Measurements from ENCODE around the gene MMAB. TPM values are rescaled to one million over a fixed set of nuclear protein-coding genes. Genes with fewer than 3 reads are reported as not detected.

MMAB gene
- polyA plus RNA-seq, 2 of the 4 experiments (the other 2 are of a cell fraction), result 26.1 to 36.8 TPM

DNA sequence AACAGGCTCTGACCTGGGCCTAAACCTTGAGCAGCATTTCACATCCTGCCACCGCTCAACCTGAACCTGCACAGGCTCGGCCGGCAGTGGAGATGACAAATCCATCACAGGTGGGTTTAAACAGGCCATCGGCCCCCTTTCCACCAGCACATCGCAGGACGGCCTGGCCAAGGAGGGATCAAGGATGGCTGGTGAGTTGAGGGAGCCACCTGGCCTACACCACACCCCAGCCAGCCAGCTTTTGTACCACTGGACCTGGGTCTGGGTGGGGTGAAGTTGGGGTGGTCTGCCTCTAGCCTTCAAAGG is 14.2 kb downstream of the MMAB start (continued):
- TF ChIP-seq, protein P1, sequence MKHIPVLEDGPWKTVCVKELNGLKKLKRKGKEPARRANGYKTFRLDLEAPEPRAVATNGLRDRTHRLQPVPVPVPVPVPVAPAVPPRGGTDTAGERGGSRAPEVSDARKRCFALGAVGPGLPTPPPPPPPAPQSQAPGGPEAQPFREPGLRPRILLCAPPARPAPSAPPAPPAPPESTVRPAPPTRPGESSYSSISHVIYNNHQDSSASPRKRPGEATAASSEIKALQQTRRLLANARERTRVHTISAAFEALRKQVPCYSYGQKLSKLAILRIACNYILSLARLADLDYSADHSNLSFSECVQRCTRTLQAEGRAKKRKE (CRISPR knock-in tag; IDR thresholded peaks at IDR 0.05; ENCODE audit: low read depth), result no peak

DNA sequence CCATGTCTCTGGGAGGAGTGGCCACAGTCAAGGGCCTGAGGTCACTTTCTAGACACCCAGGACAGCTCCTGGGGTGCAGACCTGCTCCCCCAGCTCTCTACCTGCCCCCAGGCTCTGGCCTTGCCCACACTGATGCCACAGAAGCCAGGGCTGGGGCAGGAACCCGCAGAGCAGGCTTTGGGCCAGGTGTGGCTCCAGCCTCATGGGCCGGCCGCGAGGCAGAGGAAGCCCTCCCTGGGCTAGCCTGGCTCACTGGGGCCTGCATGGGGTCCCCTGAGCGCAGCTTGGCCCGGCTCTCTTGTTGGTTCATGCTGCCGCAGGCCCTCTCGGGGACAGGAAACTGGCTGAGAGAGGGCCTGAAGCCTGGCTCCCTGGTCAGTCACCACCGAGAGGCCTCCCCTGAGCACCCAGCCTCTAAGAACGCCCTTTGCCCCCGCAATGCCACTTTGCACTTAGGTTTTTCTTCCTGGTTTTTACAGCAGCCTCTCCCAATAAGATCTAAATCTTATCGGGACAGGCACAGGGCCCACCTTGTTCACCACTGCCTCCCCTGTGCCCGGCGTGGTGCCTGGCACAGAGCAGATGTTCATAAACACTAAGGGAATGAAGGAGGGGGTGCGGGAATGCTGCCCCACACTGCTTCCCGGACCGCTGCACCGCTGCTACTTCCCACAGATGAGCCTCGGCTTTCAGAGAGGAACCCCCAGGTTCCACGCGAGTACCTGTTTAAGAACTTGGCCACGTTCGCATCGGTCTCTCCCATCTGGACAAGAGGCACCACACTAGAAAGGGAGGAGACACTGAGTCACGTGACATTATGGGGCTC is 14.7 kb downstream of the MMAB start:
- WGBS (ENCODE audit: missing lambda C conversion rate), result 92% methylated on average over 24 of the region's 25 CpGs
- Histone ChIP-seq H3K9me3 (peaks cover 4% of the 10 kb centered on the region; the same call in 2 of the 3 replicates), H3K4me3 (no peak overlapping the region), H3K4me1 (no peaks in the 10 kb centered on the region), H3K27ac (no peak overlapping the region), H3K4me2 (no peak overlapping the region)
- ChIA-PET POLR2A (no interaction called here), CTCF (interaction anchor here (1.1 to 1.3 kb wide), 3 partner anchors 14 to 287 kb away, joined by 3 to 5 read pairs (median 3); no protein-coding TSS in a partner anchor)
- FAIRE-seq, result no peak
- no peak for DNase-seq (ENCODE audit: low read depth in 1 of 2, low spot score in 1 of 2)
- no peak for ATAC-seq
- no peak for TF ChIP-seq CHD2 (IDR thresholded peaks at IDR 0.05; ENCODE audit: low read length, partially characterized antibody)
- TF ChIP-seq, protein P2, sequence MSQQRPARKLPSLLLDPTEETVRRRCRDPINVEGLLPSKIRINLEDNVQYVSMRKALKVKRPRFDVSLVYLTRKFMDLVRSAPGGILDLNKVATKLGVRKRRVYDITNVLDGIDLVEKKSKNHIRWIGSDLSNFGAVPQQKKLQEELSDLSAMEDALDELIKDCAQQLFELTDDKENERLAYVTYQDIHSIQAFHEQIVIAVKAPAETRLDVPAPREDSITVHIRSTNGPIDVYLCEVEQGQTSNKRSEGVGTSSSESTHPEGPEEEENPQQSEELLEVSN (IDR thresholded peaks at IDR 0.05; ENCODE audit: borderline replicate concordance, low read depth), result no peak
- no peak for TF ChIP-seq ZSCAN20 (CRISPR knock-in tag; IDR thresholded peaks at IDR 0.05)
- TF ChIP-seq MAFK (IDR thresholded peaks at IDR 0.05; ENCODE audit: partially characterized antibody), result no peak
- TF ChIP-seq POLR2A (IDR thresholded peaks at IDR 0.05; ENCODE audit: low read length), result no peak
- TF ChIP-seq, protein P3, sequence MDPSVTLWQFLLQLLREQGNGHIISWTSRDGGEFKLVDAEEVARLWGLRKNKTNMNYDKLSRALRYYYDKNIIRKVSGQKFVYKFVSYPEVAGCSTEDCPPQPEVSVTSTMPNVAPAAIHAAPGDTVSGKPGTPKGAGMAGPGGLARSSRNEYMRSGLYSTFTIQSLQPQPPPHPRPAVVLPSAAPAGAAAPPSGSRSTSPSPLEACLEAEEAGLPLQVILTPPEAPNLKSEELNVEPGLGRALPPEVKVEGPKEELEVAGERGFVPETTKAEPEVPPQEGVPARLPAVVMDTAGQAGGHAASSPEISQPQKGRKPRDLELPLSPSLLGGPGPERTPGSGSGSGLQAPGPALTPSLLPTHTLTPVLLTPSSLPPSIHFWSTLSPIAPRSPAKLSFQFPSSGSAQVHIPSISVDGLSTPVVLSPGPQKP (IDR thresholded peaks at IDR 0.05; ENCODE audit: low read depth, low read length), result no peak
- TF ChIP-seq ZNF302 (CRISPR knock-in tag; IDR thresholded peaks at IDR 0.05), result no peak
- no peak for TF ChIP-seq RAD21 (conservative IDR thresholded peaks at IDR 0.05 in 1 of 2, IDR thresholded peaks at IDR 0.05 in 1 of 2)
- TF ChIP-seq, protein P4, sequence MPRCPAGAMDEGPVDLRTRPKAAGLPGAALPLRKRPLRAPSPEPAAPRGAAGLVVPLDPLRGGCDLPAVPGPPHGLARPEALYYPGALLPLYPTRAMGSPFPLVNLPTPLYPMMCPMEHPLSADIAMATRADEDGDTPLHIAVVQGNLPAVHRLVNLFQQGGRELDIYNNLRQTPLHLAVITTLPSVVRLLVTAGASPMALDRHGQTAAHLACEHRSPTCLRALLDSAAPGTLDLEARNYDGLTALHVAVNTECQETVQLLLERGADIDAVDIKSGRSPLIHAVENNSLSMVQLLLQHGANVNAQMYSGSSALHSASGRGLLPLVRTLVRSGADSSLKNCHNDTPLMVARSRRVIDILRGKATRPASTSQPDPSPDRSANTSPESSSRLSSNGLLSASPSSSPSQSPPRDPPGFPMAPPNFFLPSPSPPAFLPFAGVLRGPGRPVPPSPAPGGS (IDR thresholded peaks at IDR 0.05), result no peak
- TF ChIP-seq ZC3H11A (IDR thresholded peaks at IDR 0.05), result no peak
- TF ChIP-seq HOXA7 (CRISPR knock-in tag; IDR thresholded peaks at IDR 0.05), result no peak
- TF ChIP-seq RCOR1 (IDR thresholded peaks at IDR 0.05; ENCODE audit: low read depth, low read length), result no peak
- no peak for TF ChIP-seq CBX8 (IDR thresholded peaks at IDR 0.05)
- no peak for TF ChIP-seq HDAC2 (IDR thresholded peaks at IDR 0.05)

DNA sequence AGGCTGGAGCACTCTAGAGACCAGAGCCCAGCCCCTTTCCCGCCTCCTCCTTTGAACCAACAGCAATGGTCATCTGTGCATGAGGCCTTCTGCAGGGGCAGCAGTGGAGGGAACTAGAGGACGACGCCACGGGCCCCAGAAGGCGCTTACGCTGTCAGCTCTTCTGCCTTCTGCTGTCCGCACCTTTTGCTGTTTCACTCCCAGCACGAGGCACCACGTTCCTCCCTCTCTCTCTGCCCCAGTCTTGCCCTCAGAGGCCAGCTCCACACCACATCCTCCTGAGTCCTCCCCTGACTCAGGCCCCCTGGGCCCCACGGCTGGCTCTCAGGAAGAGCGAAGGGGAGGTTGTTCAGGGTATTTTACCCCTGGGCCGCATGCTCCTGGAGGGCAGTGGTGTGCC is 15.5 kb downstream of the MMAB start:
- WGBS (ENCODE audit: missing lambda C conversion rate), result 86% methylated on average over 12 of the region's 12 CpGs
- ChIA-PET CTCF (interaction anchor here (1.1 kb wide), 1 partner anchor 287 kb away, joined by 3 read pairs; no protein-coding TSS in a partner anchor), POLR2A (no interaction called here)
- no peak overlapping the region for H3K4me3 ChIP-seq
- no peak overlapping the region for H3K4me2 ChIP-seq
- DNase-seq (ENCODE audit: low read depth in 1 of 2, low spot score in 1 of 2) (no peak), ATAC-seq (no peak), FAIRE-seq (no peak)
- no peak overlapping the region for H3K27ac ChIP-seq
- TF ChIP-seq TP53 (CRISPR knock-in tag; IDR thresholded peaks at IDR 0.05) (no peak), HOXB13 (CRISPR knock-in tag; IDR thresholded peaks at IDR 0.05; ENCODE audit: low read depth) (no peak), ZFP36 (IDR thresholded peaks at IDR 0.05; ENCODE audit: borderline replicate concordance, partially characterized antibody) (no peak), PHF8 (IDR thresholded peaks at IDR 0.05; ENCODE audit: borderline replicate concordance, low read depth) (no peak), POLR2A (IDR thresholded peaks at IDR 0.05; ENCODE audit: low read length) (no peak), EP300 (IDR thresholded peaks at IDR 0.05) (no peak), ZNF302 (CRISPR knock-in tag; IDR thresholded peaks at IDR 0.05) (no peak), JUN (IDR thresholded peaks at IDR 0.05) (no peak), CBX8 (IDR thresholded peaks at IDR 0.05) (no peak), TFCP2L1 (CRISPR knock-in tag; IDR thresholded peaks at IDR 0.05) (no peak), EHF (CRISPR knock-in tag; IDR thresholded peaks at IDR 0.05) (no peak)
- TF ChIP-seq, protein P5, sequence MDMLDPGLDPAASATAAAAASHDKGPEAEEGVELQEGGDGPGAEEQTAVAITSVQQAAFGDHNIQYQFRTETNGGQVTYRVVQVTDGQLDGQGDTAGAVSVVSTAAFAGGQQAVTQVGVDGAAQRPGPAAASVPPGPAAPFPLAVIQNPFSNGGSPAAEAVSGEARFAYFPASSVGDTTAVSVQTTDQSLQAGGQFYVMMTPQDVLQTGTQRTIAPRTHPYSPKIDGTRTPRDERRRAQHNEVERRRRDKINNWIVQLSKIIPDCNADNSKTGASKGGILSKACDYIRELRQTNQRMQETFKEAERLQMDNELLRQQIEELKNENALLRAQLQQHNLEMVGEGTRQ (IDR thresholded peaks at IDR 0.05), result no peak
- TF ChIP-seq, protein P1 (CRISPR knock-in tag; IDR thresholded peaks at IDR 0.05; ENCODE audit: low read depth), result no peak
- TF ChIP-seq, protein P6, sequence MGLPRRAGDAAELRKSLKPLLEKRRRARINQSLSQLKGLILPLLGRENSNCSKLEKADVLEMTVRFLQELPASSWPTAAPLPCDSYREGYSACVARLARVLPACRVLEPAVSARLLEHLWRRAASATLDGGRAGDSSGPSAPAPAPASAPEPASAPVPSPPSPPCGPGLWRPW (IDR thresholded peaks at IDR 0.05), result no peak
- TF ChIP-seq, protein P2 (IDR thresholded peaks at IDR 0.05; ENCODE audit: borderline replicate concordance, low read depth), result no peak
- TF ChIP-seq, protein P7, sequence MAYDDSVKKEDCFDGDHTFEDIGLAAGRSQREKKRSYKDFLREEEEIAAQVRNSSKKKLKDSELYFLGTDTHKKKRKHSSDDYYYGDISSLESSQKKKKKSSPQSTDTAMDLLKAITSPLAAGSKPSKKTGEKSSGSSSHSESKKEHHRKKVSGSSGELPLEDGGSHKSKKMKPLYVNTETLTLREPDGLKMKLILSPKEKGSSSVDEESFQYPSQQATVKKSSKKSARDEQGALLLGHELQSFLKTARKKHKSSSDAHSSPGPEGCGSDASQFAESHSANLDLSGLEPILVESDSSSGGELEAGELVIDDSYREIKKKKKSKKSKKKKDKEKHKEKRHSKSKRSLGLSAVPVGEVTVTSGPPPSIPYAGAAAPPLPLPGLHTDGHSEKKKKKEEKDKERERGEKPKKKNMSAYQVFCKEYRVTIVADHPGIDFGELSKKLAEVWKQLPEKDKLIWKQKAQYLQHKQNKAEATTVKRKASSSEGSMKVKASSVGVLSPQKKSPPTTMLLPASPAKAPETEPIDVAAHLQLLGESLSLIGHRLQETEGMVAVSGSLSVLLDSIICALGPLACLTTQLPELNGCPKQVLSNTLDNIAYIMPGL (CRISPR knock-in tag; IDR thresholded peaks at IDR 0.05; ENCODE audit: borderline replicate concordance), result no peak
- no peaks in the 10 kb centered on the region for H3K4me1 ChIP-seq
- H3K9me3 ChIP-seq, result peaks cover 4% of the 10 kb centered on the region; the same call in 2 of the 3 replicates
